ENCODE results near the gene KMT5C. TPM values are rescaled to one million over a fixed set of nuclear protein-coding genes. Genes with fewer than 3 reads are reported as not detected.

Gene KMT5C
- total RNA-seq, 1 experiment from 2014 or later = 12.9 TPM

DNA sequence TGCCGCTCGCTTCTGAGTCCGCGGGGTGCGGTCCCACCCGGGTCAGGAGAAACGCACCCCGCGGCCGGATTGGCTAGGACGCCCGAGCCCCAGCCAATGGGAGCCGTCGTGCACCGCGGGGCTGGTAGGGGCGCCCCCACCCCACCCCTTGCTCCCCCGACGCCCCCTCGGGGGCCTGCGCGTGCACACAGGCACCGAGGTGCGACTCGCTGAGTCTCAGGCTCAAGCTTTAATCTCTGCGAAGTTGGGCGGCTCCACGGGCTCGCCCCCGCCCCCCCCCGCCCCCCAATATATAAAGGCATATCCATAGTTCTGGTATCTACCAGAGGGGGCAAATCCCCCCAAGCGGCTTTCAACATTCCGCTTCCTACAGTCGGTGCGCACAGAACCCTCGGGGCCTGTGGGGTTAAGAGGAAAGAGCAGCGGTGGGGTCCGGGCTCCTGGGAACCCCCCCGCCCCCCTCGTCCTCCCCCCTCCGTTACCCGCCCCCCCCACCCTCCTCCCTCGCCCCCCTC is 15.1 kb downstream of the KMT5C start, which contains the start of gene COX6B2:
Gene COX6B2, minus strand, starts transcription at position 22 of the 515 bp plus-strand sequence. CDS start 198 bp downstream, outside the sequence.
- POLR2A ChIA-PET = interaction anchor here (0.9 to 3.4 kb wide), 3 partner anchors 9 to 16 kb away, joined by 4 to 14 read pairs (median 4); partner anchors contain the start of gene KMT5C

DNA sequence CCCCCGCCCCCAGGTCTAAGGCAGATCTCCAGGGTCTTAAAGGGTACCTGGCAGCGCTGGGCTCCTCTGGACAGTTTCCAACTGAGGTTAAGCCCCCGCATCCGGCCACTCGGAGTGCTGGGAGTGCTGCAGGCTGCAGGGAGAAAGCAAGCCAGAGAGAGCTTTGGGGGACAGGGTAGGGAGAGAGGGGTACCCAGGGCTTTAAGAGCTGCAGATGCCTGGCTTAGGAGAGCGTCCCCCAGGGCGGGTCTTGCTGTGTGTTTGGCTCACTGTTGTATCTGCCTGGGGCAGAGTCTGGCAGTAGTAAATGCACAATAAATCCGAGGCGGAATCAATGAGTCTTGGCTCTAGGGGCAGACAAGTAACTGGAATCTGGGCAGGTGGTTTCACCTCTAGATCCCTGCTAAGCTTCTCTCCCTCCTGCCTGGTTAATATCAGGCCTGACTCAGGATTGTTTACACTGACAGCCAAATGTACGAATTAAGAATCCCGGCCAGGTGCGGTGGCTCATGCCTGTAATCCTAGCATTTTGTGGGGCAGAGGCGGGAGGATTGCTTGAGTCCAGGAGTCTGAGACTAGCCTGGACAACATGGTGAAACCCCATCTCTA is 15.6 kb downstream of the KMT5C start:
- intact Hi-C loops (cut with micrococcal nuclease) = no loop called here
- TF ChIP-seq, protein P1, sequence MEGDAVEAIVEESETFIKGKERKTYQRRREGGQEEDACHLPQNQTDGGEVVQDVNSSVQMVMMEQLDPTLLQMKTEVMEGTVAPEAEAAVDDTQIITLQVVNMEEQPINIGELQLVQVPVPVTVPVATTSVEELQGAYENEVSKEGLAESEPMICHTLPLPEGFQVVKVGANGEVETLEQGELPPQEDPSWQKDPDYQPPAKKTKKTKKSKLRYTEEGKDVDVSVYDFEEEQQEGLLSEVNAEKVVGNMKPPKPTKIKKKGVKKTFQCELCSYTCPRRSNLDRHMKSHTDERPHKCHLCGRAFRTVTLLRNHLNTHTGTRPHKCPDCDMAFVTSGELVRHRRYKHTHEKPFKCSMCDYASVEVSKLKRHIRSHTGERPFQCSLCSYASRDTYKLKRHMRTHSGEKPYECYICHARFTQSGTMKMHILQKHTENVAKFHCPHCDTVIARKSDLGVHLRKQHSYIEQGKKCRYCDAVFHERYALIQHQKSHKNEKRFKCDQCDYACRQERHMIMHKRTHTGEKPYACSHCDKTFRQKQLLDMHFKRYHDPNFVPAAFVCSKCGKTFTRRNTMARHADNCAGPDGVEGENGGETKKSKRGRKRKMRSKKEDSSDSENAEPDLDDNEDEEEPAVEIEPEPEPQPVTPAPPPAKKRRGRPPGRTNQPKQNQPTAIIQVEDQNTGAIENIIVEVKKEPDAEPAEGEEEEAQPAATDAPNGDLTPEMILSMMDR (IDR thresholded peaks at IDR 0.05; ENCODE audit: unreplicated experiment) = no peak
- H3K4me1 Mint-ChIP-seq (ENCODE audit: insufficient read depth, unreplicated experiment) = peaks cover 19% of the 10 kb centered on the region
- H3K4me3 Mint-ChIP-seq (ENCODE audit: unreplicated experiment) = no peak overlapping the region
- DNase-seq (ENCODE audit: unreplicated experiment) = peak; percentile 66
- H3K27ac Mint-ChIP-seq (ENCODE audit: low read depth, unreplicated experiment) = no peak overlapping the region
- ChIA-PET POLR2A (interaction anchor here (0.5 to 3.4 kb wide), 6 partner anchors 10 to 176 kb away, joined by 3 to 14 read pairs (median 4); partner anchors contain the start of genes ISOC2, KMT5C and TMEM190), CTCF (interaction anchor here (0.8 to 1.1 kb wide), 2 partner anchors 29 to 54 kb away, joined by 3 read pairs; partner anchors contain the start of gene TMEM238)
- no peaks in the 10 kb centered on the region for H3K36me3 Mint-ChIP-seq (ENCODE audit: insufficient read depth, unreplicated experiment)
- no TSS peak for BruUV-seq (replicated peaks)
- H3K27me3 Mint-ChIP-seq (ENCODE audit: insufficient read depth, unreplicated experiment) = peaks cover 13% of the 10 kb centered on the region
- no peaks in the 10 kb centered on the region for H3K9me3 Mint-ChIP-seq (ENCODE audit: unreplicated experiment)

More for the DNA sequence above, 15.1 kb downstream of the KMT5C start, which contains the start of gene COX6B2:
- Mint-ChIP-seq H3K4me3 (ENCODE audit: unreplicated experiment) (peak within 1 kb of the TSS; percentile 70), H3K9me3 (ENCODE audit: unreplicated experiment) (no peaks in the 10 kb centered on the region), H3K27ac (ENCODE audit: low read depth, unreplicated experiment) (no peak within 1 kb of the TSS), H3K27me3 (ENCODE audit: insufficient read depth, unreplicated experiment) (peaks cover 13% of the 10 kb centered on the region), H3K4me1 (ENCODE audit: insufficient read depth, unreplicated experiment) (peaks cover 19% of the 10 kb centered on the region), H3K36me3 (ENCODE audit: insufficient read depth, unreplicated experiment) (no peaks in the 10 kb centered on the region)
- TF ChIP-seq, protein P1 (IDR thresholded peaks at IDR 0.05; ENCODE audit: unreplicated experiment) = no peak
- intact Hi-C loops (cut with micrococcal nuclease) = no loop called here
- BruUV-seq (replicated peaks) = no TSS peak
- no peak for DNase-seq (ENCODE audit: unreplicated experiment)
- CTCF ChIA-PET = interaction anchor here (0.8 kb wide), 1 partner anchor 53 kb away, joined by 3 read pairs; no protein-coding TSS in a partner anchor

DNA sequence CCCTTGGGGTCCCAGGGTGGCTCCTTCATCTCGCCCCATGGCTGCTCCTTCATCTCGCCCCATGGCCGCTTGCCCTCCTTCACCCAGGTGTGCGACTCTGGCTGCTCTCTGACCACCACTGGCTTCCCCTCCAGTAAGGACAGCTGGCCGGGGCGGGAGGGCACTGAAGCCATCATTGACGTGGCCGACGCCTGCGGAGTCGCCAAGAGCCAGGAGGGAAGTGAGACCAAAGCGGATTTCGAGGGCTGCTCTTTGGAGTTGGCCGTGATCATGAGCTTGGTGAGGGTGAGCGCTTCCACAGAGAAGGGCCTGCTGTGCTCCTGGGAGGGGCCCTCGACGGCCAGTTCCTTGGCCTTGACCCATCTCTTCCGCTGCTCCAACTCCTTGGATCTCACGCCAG is 18.8 kb downstream of the KMT5C start:
- CTCF ChIA-PET = no interaction called here

More for the DNA sequence above, 18.8 kb downstream of the KMT5C start:
- Mint-ChIP-seq H3K27ac (ENCODE audit: low read depth, unreplicated experiment) (no peak overlapping the region), H3K4me3 (ENCODE audit: unreplicated experiment) (no peak overlapping the region), H3K4me1 (ENCODE audit: insufficient read depth, unreplicated experiment) (no peaks in the 10 kb centered on the region), H3K27me3 (ENCODE audit: insufficient read depth, unreplicated experiment) (peaks cover 13% of the 10 kb centered on the region), H3K9me3 (ENCODE audit: unreplicated experiment) (no peaks in the 10 kb centered on the region), H3K36me3 (ENCODE audit: insufficient read depth, unreplicated experiment) (no peaks in the 10 kb centered on the region)
- BruUV-seq (replicated peaks) = no TSS peak
- intact Hi-C loops (cut with micrococcal nuclease) = no loop called here
- DNase-seq (ENCODE audit: unreplicated experiment) = no peak
- TF ChIP-seq, protein P1 (IDR thresholded peaks at IDR 0.05; ENCODE audit: unreplicated experiment) = no peak
- POLR2A ChIA-PET = interaction anchor here (1.0 to 1.6 kb wide), 2 partner anchors 14 to 99 kb away, joined by 3 read pairs; partner anchors contain the start of gene PPP6R1

Data from MCF 10A (cell line).